Measurements from ENCODE around the gene GAS2.
A peak's percentile ranks its signal among the peaks of the same experiment; 100 is the strongest.

Gene GAS2

DNA sequence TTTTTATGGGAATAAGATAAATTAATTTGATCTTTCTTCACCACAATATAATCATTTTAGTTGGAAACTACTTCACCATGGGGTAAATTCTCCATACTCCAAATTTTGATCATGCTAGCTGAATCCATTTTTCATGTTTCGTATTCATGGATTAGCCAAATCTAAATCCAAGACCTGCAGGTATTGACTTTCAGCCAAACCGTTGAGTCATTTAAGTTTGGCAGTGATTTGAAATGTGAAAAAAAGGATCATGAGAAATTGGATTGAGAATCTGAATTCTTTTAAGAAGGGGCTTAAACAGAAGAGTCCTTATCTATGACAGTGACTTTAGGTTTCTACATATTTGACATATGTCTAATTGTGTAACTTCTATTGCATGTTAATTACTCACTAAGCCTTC, 5.3 kb downstream of the GAS2 start:
- no peak for DNase-seq

DNA sequence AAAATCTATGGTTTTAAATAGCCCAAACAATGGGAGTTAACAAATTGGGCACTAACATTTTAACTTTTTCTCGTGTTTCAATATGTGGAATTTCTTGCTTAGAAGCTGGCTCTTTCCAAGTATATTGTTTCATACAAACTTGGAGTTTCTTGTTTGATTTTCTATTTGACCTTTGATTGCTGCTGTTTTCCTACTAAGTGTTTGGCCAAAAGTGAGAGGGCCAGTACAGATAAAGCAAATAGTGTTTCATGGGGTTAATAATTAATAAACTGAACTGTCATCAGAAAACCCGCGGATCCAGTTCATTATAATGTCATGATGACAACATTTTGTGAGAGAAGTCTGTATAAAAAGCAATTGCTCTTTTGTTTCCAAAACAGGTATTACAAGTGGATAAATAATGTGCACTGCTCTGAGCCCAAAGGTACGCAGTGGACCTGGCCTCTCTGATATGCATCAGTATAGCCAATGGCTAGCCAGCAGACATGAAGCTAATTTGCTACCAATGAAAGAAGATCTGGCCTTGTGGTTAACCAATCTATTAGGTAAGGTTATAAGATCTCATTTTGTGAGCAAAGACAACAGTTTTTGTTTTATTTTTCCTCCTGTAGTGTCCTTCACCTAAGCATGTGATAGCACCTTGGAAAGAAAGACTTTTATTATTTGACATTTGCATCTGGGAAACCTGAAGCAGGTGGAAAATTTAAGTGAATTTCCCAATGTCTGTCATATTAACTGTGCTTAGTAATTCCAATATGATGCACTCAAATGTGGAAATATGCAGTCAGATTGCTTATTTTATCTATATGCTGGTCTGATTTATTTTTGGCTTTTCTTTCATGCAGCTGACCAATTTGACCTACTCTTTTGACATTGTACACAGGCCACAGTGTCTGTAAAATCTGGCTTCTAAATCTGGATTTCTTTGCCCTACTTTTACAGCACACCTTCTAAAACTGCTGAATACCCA, 8.3 kb downstream of the GAS2 start:
- DNase-seq: no peak

DNA sequence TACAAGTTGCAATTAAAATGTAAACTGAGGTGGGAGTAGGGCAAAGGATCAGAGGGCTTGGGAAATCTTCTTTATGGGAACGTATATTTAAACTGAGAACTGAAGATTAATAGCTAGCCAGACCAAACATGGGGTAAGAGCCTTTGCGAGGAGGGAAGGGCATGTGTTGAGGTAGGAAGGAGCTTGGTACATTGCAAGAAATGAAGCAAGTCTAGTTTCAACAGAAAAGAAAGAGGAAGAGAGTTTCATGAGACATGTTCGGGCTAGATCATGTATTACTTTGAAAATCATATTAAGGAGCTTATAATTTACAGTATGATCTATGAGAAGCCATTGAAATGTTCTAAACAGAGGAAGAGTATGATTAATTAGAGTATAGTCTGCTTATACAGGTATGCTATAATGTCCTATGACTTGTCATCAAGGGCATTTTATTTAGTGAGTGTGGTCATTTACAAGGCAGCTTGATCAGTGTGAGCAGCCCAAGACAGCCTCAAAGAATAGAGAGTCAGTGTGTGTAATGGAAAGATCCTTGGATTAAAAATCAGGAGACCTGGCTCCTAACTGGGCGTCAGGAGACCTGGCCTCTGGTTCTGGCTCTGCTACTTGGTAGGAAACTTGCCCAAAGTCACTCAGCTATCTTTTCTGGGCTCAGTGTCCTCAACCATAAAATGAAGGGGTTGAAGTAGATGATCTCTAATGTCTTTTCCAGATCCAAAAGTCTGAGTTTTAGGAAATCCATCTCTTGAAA, 10.9 kb downstream of the GAS2 start:
- DNase-seq: no peak

DNA sequence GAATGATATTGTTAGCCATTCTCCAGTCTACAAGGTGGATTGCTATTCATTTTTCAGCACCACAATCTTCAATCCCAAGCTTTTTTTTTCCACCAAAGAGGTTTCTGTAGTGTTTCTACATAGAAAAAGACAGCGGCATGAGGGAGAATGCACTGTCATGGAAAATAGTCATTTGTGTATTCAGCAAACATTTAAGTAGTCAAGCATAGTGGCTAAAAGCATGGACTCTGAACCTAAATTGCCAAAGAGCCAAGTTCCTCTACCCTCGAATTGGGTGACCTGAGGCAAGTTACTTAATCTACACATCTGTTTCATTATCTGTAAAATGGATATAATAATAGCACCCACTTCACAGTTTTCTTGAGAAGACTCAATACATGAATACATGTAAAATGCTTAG, 14.2 kb downstream of the GAS2 start:
- DNase-seq: no peak

DNA sequence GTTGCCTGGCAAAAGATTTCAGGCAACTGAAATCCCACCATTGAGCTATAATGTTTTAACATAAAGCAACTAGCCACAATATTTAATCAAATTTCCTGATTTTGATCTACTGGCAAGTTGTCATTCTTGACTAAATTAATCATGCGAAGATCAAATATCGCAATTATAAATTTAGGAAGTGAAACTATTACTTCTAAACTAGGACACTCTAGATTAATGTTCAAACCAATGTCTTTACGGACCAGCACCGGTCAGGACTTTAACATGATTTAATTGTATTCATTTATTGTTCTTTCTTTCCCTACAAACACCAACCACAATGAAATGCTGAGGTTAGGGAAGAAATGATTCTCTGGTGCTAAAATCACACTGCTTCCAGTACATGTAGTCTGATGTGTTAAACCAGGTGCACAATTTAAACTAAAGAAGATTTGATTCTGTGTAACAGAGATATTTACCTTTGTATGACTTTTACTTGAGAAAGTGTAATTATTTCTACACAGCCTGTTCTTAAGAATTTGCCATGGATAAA, 14.9 kb downstream of the GAS2 start:
- DNase-seq: no peak

DNA sequence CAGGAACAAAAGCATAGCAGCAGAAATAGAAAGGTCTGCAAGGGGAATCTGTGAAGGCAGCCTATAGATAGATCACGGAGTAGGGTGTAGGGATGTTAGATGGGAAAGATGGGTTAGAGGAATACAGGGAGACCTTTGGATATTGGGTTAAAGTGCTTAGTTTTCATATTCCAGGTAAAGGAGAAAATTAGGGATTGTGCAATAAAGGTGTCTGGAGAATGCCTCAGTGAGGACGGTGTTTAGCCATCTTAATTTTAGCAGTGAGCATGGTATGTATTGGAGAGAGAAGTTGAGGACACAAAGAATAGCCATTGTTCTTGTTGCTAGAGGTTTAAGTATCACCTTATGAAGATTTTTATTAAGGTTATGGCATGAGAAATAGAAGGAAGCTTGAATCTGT, 17.7 kb downstream of the GAS2 start:
- no peak for DNase-seq

DNA sequence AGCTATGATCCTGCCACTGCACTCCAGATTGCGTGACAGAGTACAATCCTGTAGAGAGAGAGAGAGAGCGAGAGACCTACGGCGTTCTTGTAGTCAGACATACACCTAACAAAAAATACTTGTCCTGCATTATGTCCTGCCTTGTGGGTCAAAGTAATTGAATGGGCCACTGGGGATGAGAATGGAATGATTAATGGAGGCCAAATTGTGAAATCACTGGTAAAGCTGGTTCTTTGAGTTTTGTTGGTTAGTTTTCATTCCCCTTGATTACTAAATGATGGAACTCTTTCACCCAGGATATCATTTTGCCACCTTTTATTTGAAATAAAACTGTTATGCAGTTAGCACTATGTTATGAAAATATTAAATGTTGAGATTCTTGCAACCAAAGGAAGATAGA, 18.7 kb downstream of the GAS2 start:
- DNase-seq: no peak

DNA sequence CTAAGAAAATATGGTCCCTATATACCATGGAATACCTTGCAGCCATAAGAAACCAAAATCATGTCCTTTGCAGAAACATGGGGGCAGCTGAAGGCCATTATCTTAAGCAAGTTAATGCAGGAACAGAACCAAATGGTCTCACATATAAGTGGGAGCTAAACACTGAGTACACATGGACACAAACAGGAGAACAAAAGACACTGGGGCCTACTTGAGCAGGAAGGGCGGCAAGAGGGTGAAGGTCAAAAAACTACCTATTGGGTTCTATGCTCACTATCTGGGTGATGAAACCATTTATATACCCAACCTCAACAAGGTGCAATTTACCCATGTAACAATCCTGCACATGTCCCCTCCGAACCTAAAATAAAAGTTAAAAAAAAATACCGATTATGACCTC, 22.5 kb downstream of the GAS2 start:
- no peak for DNase-seq

DNA sequence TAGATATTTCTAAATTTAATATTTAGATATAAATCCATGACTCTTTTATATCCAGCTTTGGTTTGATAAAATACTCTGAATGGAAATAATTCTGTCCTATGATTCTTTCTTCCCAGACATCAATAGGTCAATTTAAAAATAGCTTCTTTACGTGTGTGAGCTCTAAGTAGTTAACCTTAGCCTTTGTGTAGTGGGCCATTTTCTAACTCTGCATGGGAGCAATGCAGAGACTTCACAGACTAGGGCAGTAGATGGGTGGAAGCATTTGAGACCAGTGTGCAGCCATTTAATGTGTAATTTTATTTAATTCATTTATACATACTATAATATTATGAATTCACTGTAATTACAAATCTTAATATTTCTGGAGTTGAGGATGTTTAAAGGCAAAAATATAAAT, 23.8 kb downstream of the GAS2 start:
- DNase-seq: no peak

DNA sequence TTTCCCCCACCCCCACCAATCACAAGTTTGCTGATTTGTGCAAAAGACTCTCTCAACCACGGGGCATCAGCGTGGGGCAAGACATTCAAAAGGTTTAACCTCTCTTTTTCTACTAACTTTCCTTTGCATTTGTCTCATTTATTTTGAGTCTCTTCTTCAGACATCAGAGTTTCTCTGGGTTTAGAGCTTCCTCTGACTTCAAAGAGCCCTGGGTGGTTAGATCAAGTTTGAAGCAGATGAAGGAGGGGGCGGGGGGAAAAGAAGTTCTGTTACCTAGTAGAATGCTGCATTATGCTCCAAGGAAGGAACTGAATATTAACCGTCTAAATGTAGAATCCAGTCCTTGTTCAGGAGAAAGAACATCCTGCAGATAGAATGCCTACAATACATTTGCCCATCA, 24.5 kb downstream of the GAS2 start:
- DNase-seq: no peak

DNA sequence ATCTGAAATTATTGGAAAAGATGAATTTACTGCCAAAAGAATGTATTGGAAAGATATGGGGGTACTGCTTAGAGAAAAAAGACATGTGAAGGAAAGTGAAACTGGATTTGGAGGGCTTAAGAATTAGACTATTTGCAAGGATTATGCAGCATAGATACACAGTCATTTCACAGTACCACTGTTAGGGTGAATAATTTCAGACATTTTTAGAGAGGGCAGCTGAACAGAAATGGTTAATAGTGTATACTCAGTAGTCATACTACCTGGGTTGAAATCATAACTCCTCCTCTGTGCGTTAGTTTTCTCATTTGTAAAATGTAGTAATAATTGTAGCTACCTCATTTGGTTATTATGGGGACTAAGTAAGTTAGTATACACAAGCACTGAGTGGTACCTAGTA, 33.0 kb downstream of the GAS2 start:
- DNase-seq: no peak

DNA sequence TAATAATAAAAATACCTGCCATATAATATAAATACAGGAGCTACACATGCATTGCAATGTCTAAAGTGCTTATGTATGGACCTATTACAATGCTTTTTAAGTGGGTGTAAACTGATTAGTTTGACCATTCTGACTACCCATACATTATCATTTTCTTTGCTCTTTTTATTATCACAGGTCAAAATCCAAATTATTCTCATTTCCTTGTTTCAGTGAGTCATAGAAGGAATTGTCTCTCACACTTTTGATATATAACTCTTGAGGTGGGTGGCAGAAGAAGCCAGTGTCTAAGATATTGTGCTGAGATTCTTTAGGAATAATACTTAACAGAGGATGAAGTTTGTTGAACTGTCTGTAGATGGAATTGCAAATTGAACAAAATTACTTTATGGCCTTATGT, 35.6 kb downstream of the GAS2 start:
- DNase-seq: no peak

DNA sequence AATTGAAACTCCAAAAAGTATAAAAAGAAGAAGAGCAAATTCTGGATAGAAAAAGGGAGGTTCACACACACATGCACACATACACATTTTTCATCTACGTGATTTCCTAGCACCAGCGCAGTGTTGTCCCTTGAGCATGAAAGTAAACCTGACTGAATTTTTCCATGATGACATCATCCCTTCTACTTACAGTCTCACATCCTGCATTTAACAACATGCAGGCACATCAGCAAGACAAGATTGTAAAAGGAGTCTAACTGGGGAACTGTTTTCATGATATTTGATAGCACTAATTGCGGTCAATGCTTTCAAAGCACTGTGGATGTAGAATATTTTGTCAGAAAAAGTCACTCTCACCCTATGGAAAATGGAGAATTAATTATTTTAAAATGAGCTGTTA, 36.6 kb downstream of the GAS2 start:
- peak in 1 of 58 donors; percentile 14 for DNase-seq

DNA sequence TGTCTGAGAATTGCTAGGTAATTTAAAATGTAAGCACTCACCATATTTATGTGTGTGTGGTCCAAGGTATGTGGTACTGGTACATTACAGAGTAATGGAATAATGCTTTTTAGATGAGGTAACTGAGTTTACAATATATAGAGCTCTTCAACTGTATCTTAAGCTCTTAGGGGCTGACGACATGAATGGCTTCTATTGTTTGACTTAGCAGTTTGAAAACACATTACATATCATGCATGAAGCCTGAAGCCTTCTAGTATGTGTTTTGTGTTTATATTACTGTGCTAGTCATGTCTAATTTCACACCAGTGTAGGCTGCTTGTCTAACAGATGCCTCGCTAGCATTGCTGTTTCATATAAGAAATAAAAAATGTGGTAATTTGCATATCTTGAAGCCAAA, 37.2 kb downstream of the GAS2 start:
- DNase-seq: no peak

DNA sequence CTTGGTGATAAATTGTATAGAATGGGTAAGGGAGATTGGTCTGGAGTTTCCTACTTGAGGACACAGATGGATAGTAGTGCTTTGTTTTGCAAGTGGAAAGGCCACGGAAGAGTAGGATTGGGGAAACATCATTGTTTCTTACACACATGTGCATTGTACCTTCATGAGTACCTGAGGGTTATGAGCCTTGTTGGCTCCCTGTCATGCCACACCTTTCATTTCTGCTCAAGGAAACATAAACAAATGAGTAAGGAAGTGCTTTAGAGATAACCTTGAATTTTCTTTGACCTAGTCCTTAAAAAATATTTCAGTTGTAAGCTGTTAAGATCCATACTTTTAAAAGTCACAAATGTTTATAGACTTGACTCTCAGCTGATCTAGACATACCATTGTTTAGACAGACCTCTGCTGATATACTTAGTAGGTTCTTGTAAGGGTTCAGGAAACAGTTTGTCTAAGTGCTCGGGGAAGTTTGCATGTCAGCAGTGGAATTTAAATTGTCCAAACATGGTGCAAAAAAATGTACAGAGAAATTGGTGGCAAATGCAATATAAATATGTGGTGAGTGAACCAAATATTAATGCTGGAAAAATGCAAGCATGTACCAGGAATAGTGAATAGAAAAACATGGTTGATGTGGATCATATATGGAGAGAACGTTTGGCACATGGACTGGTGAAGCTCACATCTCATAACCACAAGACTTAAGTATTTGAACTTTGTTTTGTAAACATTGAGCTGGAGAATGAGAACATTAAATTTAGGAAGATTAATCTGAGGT, 40.9 kb downstream of the GAS2 start:
- no peak for DNase-seq

DNA sequence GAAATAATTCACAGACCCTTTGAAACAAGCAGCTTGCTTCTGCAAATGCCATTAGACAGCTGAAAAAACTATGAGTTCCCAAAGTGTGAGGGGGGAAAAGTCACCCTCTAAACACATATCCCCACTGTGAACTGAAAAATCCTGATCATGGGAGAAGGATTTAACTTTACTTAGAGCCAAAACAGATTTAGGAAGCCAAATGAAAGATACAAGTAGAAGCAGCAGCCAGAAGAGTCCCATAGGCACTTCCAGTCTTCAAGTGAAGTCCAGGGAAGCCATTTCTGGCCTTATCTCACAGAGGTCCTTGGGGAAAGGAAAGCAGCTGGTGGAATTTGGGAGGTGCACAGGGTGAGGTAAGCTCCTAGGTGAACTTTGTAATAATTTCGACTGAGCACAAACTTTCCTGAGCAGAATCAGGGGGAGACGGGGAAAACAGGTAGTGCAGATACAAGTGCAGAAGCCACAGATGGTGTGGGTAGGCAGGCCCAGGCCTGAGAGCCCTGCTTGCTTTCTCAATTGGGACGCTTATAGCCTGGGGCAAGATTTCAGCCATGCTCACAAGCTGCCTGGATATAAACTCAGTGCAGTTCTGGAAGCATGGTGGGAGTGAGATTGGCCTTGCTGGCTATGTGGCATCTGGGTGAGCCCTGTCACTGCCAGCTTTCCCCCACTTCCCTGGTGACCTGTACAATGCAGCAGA, 44.8 kb downstream of the GAS2 start:
- no peak for DNase-seq

DNA sequence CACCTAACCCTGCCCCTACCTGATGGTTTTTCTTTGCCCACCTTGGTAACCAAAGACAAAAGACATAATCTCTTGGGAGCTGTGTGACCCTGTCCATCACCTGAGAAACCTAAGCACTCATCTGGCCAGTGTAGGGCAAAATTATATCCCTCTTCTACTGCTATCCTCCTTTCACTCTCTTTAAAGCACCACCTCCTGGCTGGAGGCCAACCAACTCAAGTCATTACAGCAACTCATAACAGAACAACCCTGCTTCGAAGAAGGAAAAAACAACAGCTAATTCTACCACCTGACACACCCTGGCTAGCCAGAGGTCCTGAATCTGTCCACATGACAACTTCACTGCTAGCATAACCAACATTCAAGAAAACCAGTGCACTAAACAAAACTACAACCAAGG, 45.5 kb downstream of the GAS2 start:
- no peak for DNase-seq

DNA sequence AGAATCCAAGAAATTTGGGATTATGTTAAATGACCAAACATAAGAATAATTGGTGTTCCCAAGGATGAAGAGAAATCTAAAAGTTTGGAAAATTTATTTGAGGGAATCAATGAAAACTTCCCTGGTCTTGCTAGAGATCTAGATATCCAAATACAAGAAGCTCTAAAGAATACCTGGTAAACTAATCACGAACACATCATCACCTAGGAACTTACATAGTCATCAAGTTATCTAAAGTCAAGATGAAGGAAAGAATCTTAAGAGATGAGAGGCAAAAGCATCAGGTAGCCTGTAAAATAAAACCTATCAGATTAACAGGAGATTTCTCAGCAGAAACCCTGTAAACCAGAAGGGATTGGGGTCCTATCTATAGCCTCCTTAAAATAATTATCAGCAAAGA, 46.9 kb downstream of the GAS2 start:
- DNase-seq: no peak

DNA sequence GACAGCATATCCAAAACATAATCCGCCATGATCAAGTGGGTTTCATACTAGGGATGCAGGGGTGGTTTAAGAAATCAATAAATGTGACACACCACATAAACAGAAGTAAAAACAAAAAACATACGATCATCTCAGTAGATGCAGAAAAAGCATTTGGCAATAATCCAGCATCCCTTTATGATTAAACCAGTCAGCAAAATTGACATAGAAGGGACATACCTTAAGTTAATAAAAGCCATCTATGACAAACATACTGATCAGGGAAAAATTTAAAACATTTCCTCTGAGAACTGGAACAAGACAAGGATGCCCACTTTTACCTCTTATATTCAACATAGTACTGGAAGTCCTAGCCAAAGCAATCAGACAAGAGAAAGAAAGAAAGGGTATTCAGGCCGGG, 49.6 kb downstream of the GAS2 start:
- no peak for DNase-seq

DNA sequence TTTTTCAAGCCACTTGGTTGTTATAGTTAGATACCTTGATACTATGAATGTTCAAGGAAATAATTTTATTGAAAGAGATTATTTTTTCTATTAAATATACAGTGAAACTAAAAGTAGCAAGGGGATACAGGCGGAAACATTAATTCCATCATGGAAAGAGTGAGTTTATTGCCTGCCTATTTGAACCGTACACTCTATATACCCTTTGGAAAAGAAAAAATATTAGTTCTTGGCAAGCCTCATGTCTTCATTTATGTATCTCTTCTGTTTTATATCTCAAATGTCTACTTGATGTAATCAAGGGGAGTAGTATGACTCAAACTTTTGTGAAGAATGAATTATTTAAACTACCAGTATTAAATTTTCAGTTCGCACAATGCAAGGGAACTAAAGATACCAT, 54.0 kb downstream of the GAS2 start:
- DNase-seq: no peak

DNA sequence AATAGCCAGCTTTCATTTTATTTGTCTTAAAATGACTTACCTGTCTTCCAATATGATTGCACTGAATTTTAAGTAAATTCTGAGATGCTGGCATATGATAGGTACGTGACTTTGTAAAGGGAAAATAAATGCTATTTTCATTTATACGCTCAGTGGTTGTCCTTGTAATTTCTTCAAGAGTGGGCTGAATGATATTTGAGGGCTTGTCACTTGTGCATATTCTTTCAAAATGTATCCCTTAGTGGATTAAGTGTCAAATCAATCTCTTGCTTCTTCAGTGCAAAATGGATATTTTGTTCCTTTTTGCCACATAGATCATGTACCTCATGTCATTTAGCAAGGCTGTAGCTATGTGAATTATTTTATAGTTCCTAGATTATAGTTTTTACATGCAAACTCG, 56.9 kb downstream of the GAS2 start:
- DNase-seq: no peak

Data from anterior cingulate cortex (tissue), 58 donors.